ENCODE measurements around the gene INTS2. TPM values are rescaled to one million over a fixed set of nuclear protein-coding genes. Genes with fewer than 3 reads are reported as not detected.
"Not testable (repeated sequence)": the region's sequence is repeated elsewhere in the genome, so short reads cannot be mapped to it uniquely, and the experiment has no call there.

The INTS2 gene
- total and polyA plus RNA-seq, 2 donors (not counting 1 experiment from before 2014, with no cell fraction given): 3.5 to 19.5 TPM

DNA sequence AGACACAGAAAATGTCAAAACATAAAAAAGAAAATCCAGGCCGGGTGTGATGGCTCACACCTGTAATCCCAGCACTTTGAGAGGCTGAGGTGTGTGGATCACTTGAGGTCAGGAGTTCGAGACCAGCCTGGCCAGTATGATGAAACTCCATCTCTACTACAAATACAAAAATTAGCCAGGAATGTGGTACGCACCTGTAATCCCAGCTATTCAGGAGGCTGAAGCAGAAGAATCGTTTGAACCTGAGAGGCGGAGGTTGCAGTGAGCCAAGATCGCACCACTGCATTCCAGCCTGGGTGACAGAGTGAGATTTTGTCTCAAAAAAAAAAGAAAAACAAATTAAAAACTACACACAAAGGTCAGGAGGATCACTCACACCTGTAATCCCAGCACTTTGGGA, 40.0 kb downstream of the INTS2 start:
- H3K27ac Mint-ChIP-seq; intact Hi-C loops (cut with micrococcal nuclease); H3K9me3 ChIP-seq (ENCODE audit: control extremely low read depth in 1 of 3, control insufficient read depth in 2 of 3, insufficient read depth in 1 of 3, low read length in 2 of 3); POLR2A ChIA-PET; CTCF ChIA-PET; H3K27me3 Mint-ChIP-seq; H3K9me3 Mint-ChIP-seq (ENCODE audit: insufficient read depth); H3K27ac ChIP-seq (ENCODE audit: low read length in 2 of 2); H3K4me2 ChIP-seq (replicated peaks; ENCODE audit: low read depth, low read length, poor library complexity, severe bottlenecking); H3K4me3 ChIP-seq (ENCODE audit: control extremely low read depth in 1 of 5, extremely low read depth in 1 of 5, insufficient read depth in 1 of 5, low read depth in 2 of 5, low read length in 4 of 5); H3K9ac ChIP-seq (ENCODE audit: low read length); ATAC-seq (ENCODE audit: low read depth); H3K4me1 ChIP-seq (ENCODE audit: control insufficient read depth in 2 of 2, insufficient read depth in 2 of 2, low read length in 2 of 2); H3K4me3 Mint-ChIP-seq; DNase-seq; H2AFZ ChIP-seq (ENCODE audit: insufficient read depth, low read depth, low read length, poor library complexity, severe bottlenecking); H3K27me3 ChIP-seq (replicated peaks in 1 of 4; ENCODE audit: control extremely low read depth in 1 of 4, control insufficient read depth in 3 of 4, insufficient read depth in 4 of 4, low read length in 3 of 4); H4K20me1 ChIP-seq (ENCODE audit: control insufficient read depth, insufficient read depth, low read length, poor library complexity, severe bottlenecking); H3K4me1 Mint-ChIP-seq; H3K79me2 ChIP-seq (ENCODE audit: control insufficient read depth, insufficient read depth, low read length): not testable (repeated sequence)
- H3K36me3 ChIP-seq (replicated peaks in 1 of 2; ENCODE audit: control extremely low read depth in 1 of 2, control insufficient read depth in 1 of 2, extremely low read depth in 1 of 2, insufficient read depth in 2 of 2, low read length in 1 of 2): peaks cover 0 to 35% of the 10 kb centered on the region in 2 experiments
- WGBS (ENCODE audit: insufficient coverage): 90% methylated on average over 2 of the region's 6 CpGs

DNA sequence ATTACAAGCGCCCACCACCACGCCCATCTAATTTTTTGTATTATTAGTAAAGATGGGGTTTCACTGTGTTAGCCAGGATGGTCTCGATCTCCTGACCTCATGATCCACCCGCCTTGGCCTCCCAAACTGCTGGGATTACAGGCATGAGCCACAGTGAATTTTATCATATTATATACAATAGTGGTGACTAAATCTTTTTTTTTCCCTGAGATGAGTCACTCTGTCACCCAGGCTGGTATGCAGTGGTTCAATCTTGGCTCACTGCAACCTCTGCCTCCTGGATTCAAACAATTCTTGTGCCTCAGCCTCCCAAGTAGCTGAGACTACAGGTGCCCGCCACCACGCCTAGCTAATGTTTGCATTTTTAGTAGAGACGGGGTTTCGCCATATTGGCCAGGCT, 41.9 kb downstream of the INTS2 start:
- not testable (repeated sequence) for H4K20me1 ChIP-seq (ENCODE audit: control insufficient read depth, insufficient read depth, low read length, poor library complexity, severe bottlenecking)

More for the DNA sequence above, 41.9 kb downstream of the INTS2 start:
- H3K9me3 ChIP-seq (ENCODE audit: control extremely low read depth in 1 of 3, control insufficient read depth in 2 of 3, insufficient read depth in 1 of 3, low read length in 2 of 3); H3K27ac ChIP-seq (ENCODE audit: low read length in 2 of 2); H3K79me2 ChIP-seq (ENCODE audit: control insufficient read depth, insufficient read depth, low read length); H3K27ac Mint-ChIP-seq; H3K27me3 Mint-ChIP-seq; intact Hi-C loops (cut with micrococcal nuclease); H3K4me1 Mint-ChIP-seq; ATAC-seq (ENCODE audit: low read depth); H3K4me3 ChIP-seq (ENCODE audit: control extremely low read depth in 1 of 5, extremely low read depth in 1 of 5, insufficient read depth in 1 of 5, low read depth in 2 of 5, low read length in 4 of 5); H3K4me1 ChIP-seq (ENCODE audit: control insufficient read depth in 2 of 2, insufficient read depth in 2 of 2, low read length in 2 of 2); H3K4me2 ChIP-seq (replicated peaks; ENCODE audit: low read depth, low read length, poor library complexity, severe bottlenecking); DNase-seq; H3K9me3 Mint-ChIP-seq (ENCODE audit: insufficient read depth); H3K9ac ChIP-seq (ENCODE audit: low read length); CTCF ChIA-PET; H3K27me3 ChIP-seq (replicated peaks in 1 of 4; ENCODE audit: control extremely low read depth in 1 of 4, control insufficient read depth in 3 of 4, insufficient read depth in 4 of 4, low read length in 3 of 4); H2AFZ ChIP-seq (ENCODE audit: insufficient read depth, low read depth, low read length, poor library complexity, severe bottlenecking); H3K4me3 Mint-ChIP-seq: not testable (repeated sequence)
- peaks cover 1 to 40% of the 10 kb centered on the region in 2 experiments for H3K36me3 ChIP-seq (replicated peaks in 1 of 2; ENCODE audit: control extremely low read depth in 1 of 2, control insufficient read depth in 1 of 2, extremely low read depth in 1 of 2, insufficient read depth in 2 of 2, low read length in 1 of 2)
- 96% methylated on average over 4 of the region's 8 CpGs for WGBS (ENCODE audit: insufficient coverage)
- POLR2A ChIA-PET: interaction anchor here (0.7 kb wide), 1 partner anchor 50 kb away, joined by 4 read pairs; no protein-coding TSS in a partner anchor

Data from B cell (primary cell).